ENCODE results near the gene TAF3. TPM values are rescaled to one million over a fixed set of nuclear protein-coding genes. Genes with fewer than 3 reads are reported as not detected.

Gene TAF3
- total and polyA plus RNA-seq, 2 donors (not counting 1 experiment from before 2014, with no cell fraction given), result 7.0 to 20.1 TPM

GRCh38 chr10:7984896-7985295 lies 166.6 kb downstream of the TAF3 start:
- WGBS (ENCODE audit: insufficient coverage), result 94% methylated on average over 6 of the region's 7 CpGs
- no peak for TF ChIP-seq EZH2 (IDR thresholded peaks at IDR 0.05; ENCODE audit: borderline replicate concordance, insufficient read depth, low read depth, low read length, poor library complexity, severe bottlenecking)
- TF ChIP-seq, protein P1, sequence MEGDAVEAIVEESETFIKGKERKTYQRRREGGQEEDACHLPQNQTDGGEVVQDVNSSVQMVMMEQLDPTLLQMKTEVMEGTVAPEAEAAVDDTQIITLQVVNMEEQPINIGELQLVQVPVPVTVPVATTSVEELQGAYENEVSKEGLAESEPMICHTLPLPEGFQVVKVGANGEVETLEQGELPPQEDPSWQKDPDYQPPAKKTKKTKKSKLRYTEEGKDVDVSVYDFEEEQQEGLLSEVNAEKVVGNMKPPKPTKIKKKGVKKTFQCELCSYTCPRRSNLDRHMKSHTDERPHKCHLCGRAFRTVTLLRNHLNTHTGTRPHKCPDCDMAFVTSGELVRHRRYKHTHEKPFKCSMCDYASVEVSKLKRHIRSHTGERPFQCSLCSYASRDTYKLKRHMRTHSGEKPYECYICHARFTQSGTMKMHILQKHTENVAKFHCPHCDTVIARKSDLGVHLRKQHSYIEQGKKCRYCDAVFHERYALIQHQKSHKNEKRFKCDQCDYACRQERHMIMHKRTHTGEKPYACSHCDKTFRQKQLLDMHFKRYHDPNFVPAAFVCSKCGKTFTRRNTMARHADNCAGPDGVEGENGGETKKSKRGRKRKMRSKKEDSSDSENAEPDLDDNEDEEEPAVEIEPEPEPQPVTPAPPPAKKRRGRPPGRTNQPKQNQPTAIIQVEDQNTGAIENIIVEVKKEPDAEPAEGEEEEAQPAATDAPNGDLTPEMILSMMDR (IDR thresholded peaks at IDR 0.05), result no peak
- H3K36me3 ChIP-seq (replicated peaks in 1 of 2; ENCODE audit: control extremely low read depth in 1 of 2, control insufficient read depth in 1 of 2, extremely low read depth in 1 of 2, insufficient read depth in 2 of 2, low read length in 1 of 2), result no peaks in the 10 kb centered on the region
- Mint-ChIP-seq H3K4me3 (no peak overlapping the region), H3K4me1 (peaks cover 6% of the 10 kb centered on the region), H3K27ac (no peak overlapping the region), H3K27me3 (no peaks in the 10 kb centered on the region), H3K9me3 (ENCODE audit: insufficient read depth) (no peaks in the 10 kb centered on the region)
- H3K4me2 ChIP-seq (replicated peaks; ENCODE audit: low read depth, low read length, poor library complexity, severe bottlenecking), result no peak overlapping the region
- H3K9ac ChIP-seq (ENCODE audit: low read length), result no peak overlapping the region
- ChIA-PET CTCF (no interaction called here), POLR2A (no interaction called here)
- H4K20me1 ChIP-seq (ENCODE audit: control insufficient read depth, insufficient read depth, low read length, poor library complexity, severe bottlenecking), result no peaks in the 10 kb centered on the region
- H3K9me3 ChIP-seq (ENCODE audit: control extremely low read depth in 1 of 3, control insufficient read depth in 2 of 3, insufficient read depth in 1 of 3, low read length in 2 of 3), result no peaks in the 10 kb centered on the region
- intact Hi-C loops (cut with micrococcal nuclease), result no loop called here
- no peak overlapping the region for H3K27ac ChIP-seq (ENCODE audit: low read length in 2 of 2)
- ATAC-seq (ENCODE audit: low read depth), result no peak
- H3K4me1 ChIP-seq (ENCODE audit: control insufficient read depth in 2 of 2, insufficient read depth in 2 of 2, low read length in 2 of 2), result no peaks in the 10 kb centered on the region
- DNase-seq, result no peak
- H3K4me3 ChIP-seq (ENCODE audit: control extremely low read depth in 1 of 5, extremely low read depth in 1 of 5, insufficient read depth in 1 of 5, low read depth in 2 of 5, low read length in 4 of 5), result no peak overlapping the region
- no peaks in the 10 kb centered on the region for H3K79me2 ChIP-seq (ENCODE audit: control insufficient read depth, insufficient read depth, low read length)
- no peak overlapping the region for H2AFZ ChIP-seq (ENCODE audit: insufficient read depth, low read depth, low read length, poor library complexity, severe bottlenecking)
- no peaks in the 10 kb centered on the region for H3K27me3 ChIP-seq (replicated peaks in 1 of 4; ENCODE audit: control extremely low read depth in 1 of 4, control insufficient read depth in 3 of 4, insufficient read depth in 4 of 4, low read length in 3 of 4)

DNA sequence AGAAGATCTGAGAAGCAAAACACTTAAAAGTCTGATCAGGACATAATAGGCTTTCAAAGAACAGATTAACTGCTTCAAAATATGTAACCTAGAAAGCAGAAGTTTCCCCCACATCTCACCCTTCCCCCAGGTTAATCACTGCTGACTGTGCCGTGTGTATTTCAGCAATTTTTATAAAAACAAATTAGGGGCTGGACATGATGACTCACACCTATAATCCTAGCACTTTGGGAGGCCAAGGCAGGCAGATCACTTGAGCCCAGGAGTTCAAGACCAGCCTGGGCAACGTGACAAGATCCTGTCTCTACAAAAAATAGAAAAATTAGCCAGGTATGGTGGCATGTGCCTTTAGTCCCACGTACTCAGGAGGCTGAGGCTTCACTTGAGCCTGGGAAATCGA lies 168.5 kb downstream of the TAF3 start:
- Mint-ChIP-seq H3K4me1 (peaks cover 6% of the 10 kb centered on the region), H3K27ac (no peak overlapping the region), H3K27me3 (no peaks in the 10 kb centered on the region), H3K4me3 (no peak overlapping the region), H3K9me3 (ENCODE audit: insufficient read depth) (no peaks in the 10 kb centered on the region)
- Histone ChIP-seq H3K9ac (ENCODE audit: low read length) (no peak overlapping the region), H4K20me1 (ENCODE audit: control insufficient read depth, insufficient read depth, low read length, poor library complexity, severe bottlenecking) (no peaks in the 10 kb centered on the region), H3K4me2 (replicated peaks; ENCODE audit: low read depth, low read length, poor library complexity, severe bottlenecking) (no peak overlapping the region), H3K4me3 (ENCODE audit: control extremely low read depth in 1 of 5, extremely low read depth in 1 of 5, insufficient read depth in 1 of 5, low read depth in 2 of 5, low read length in 4 of 5) (no peak overlapping the region), H3K27ac (ENCODE audit: low read length in 2 of 2) (no peak overlapping the region), H3K9me3 (ENCODE audit: control extremely low read depth in 1 of 3, control insufficient read depth in 2 of 3, insufficient read depth in 1 of 3, low read length in 2 of 3) (peaks cover 0 to 1% (median 0%) of the 10 kb centered on the region in 3 donors), H2AFZ (ENCODE audit: insufficient read depth, low read depth, low read length, poor library complexity, severe bottlenecking) (no peak overlapping the region), H3K4me1 (ENCODE audit: control insufficient read depth in 2 of 2, insufficient read depth in 2 of 2, low read length in 2 of 2) (no peaks in the 10 kb centered on the region), H3K36me3 (replicated peaks in 1 of 2; ENCODE audit: control extremely low read depth in 1 of 2, control insufficient read depth in 1 of 2, extremely low read depth in 1 of 2, insufficient read depth in 2 of 2, low read length in 1 of 2) (no peaks in the 10 kb centered on the region), H3K79me2 (ENCODE audit: control insufficient read depth, insufficient read depth, low read length) (no peaks in the 10 kb centered on the region), H3K27me3 (replicated peaks in 1 of 4; ENCODE audit: control extremely low read depth in 1 of 4, control insufficient read depth in 3 of 4, insufficient read depth in 4 of 4, low read length in 3 of 4) (no peaks in the 10 kb centered on the region)
- no peak for TF ChIP-seq EZH2 (IDR thresholded peaks at IDR 0.05; ENCODE audit: borderline replicate concordance, insufficient read depth, low read depth, low read length, poor library complexity, severe bottlenecking)
- TF ChIP-seq, protein P1 (IDR thresholded peaks at IDR 0.05), result no peak
- ChIA-PET POLR2A (no interaction called here), CTCF (no interaction called here)
- DNase-seq, result no peak
- WGBS (ENCODE audit: insufficient coverage), result 100% methylated on average over 2 of the region's 4 CpGs
- intact Hi-C loops (cut with micrococcal nuclease), result no loop called here
- no peak for ATAC-seq (ENCODE audit: low read depth)
